Left lung (tissue), 10 donors: Measurements from ENCODE around the gene INPP4B. TPM values are rescaled to one million over a fixed set of nuclear protein-coding genes. Genes with fewer than 3 reads are reported as not detected.

Experiments
- ATAC-seq: fragments of 200-7000 bp; cut with Tn5 transposase; one replicate; pipeline ENCODE4 v1.9.1; 2020; ENCODE audit warnings: moderate library complexity
- DNase-seq, 4 donors: peaks; one replicate each; pipeline ENCODE4 v3.0.0-alpha.2; 2013 to 2020
- H3K27ac ChIP-seq, 2 donors: fragments of 200-600 bp; sonication (generic) in 1 of 2; one replicate each; pipeline versions ENCODE4 v1.5.0 to v1.8.0; 2020 to 2021
- H3K27me3 ChIP-seq, 2 donors: fragments of 200-600 bp; sonication (generic) in 1 of 2; one replicate each; pipeline versions ENCODE4 v1.5.0 to v1.8.0; 2020 to 2021
- H3K36me3 ChIP-seq, 2 donors: fragments of 200-600 bp; sonication (generic) in 1 of 2; one replicate each; pipeline versions ENCODE4 v1.5.0 to v1.8.0; 2020 to 2021
- H3K4me1 ChIP-seq, 2 donors: fragments of 200-600 bp; one replicate each; pipeline ENCODE4 v1.8.0; 2021
- H3K4me3 ChIP-seq, 2 donors: fragments of 200-600 bp; sonication (generic) in 1 of 2; one replicate each; pipeline versions ENCODE4 v1.5.0 to v1.8.0; 2020 to 2021; ENCODE audit warnings: mild to moderate bottlenecking in 1 of 2
- H3K9me3 ChIP-seq, 2 donors: fragments of 200-600 bp; sonication (generic) in 1 of 2; one replicate each; pipeline versions ENCODE4 v1.5.0 to v1.8.0; 2020 to 2021
- intact Hi-C, 2 donors: fragments of 100-400 bp; cut with DNase I; formaldehyde crosslinking; loops; one replicate each; pipeline versions ENCODE4 v1.11.2 to v1.14.2; 2022
- polyA plus RNA-seq, 6 donors: library from polyadenylated mRNA; unstranded; fragments of 120-200 nt; gene quantifications; one replicate each; pipeline ENCODE4 v1.2.1, GENCODE V29; 2013; ENCODE audit not compliant: insufficient read length in 6 of 6
- total RNA-seq, 2 donors: library from RNA; stranded (reverse); fragmentation: NEBNext Ultra II Directional; extraction: Animal tissue kit (Norgen Biotek cat#: 25700); gene quantifications; one replicate each; pipeline ENCODE4 v1.2.1, GENCODE V29; 2021
- TF ChIP-seq, protein P1 (sequence below), 2 donors: fragments of 200-600 bp; sonication (generic) in 1 of 2; IDR thresholded peaks; one replicate each; pipeline versions ENCODE4 v1.5.0 to v1.8.0; 2021; ENCODE audit warnings: antibody characterized with exemption in 2 of 2
- donor health status: DM: no; HTN: yes; CAD: no.
- donor health status: DM: no; HTN: no; CAD: no.

The INPP4B gene
- total and polyA plus RNA-seq, 8 donors: 7.3 to 15.1 (median 11.6) TPM

DNA sequence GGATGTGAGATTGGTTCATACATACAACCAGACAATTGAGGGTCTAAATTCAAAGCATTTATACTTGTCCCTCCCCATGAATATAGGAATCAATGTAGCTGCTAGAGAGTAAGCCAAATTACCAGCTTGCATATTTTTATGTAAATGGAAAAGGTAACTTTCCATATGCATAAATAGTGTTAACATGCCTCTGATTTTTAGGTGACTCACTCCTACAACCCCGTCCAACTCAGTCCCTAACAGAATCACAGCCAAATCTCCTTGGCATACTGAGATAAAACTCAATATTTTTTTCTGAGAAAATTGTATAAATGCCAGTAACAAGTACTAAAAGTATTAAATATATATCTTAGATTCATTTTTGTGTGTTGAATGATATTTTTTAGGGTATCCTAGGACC, 67.2 kb downstream of the INPP4B start:
- H3K9me3 ChIP-seq: no peaks in the 10 kb centered on the region
- intact Hi-C loops: no loop called here
- H3K27me3 ChIP-seq: no peaks in the 10 kb centered on the region
- no peak for ATAC-seq
- H3K27ac ChIP-seq: no peak overlapping the region
- H3K4me1 ChIP-seq: no peaks in the 10 kb centered on the region
- TF ChIP-seq, protein P1, sequence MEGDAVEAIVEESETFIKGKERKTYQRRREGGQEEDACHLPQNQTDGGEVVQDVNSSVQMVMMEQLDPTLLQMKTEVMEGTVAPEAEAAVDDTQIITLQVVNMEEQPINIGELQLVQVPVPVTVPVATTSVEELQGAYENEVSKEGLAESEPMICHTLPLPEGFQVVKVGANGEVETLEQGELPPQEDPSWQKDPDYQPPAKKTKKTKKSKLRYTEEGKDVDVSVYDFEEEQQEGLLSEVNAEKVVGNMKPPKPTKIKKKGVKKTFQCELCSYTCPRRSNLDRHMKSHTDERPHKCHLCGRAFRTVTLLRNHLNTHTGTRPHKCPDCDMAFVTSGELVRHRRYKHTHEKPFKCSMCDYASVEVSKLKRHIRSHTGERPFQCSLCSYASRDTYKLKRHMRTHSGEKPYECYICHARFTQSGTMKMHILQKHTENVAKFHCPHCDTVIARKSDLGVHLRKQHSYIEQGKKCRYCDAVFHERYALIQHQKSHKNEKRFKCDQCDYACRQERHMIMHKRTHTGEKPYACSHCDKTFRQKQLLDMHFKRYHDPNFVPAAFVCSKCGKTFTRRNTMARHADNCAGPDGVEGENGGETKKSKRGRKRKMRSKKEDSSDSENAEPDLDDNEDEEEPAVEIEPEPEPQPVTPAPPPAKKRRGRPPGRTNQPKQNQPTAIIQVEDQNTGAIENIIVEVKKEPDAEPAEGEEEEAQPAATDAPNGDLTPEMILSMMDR (IDR thresholded peaks at IDR 0.05): no peak
- H3K36me3 ChIP-seq: no peaks in the 10 kb centered on the region
- H3K4me3 ChIP-seq: no peak overlapping the region
- no peak for DNase-seq

- H3K4me3 ChIP-seq: no peak overlapping the region
- TF ChIP-seq, protein P1 (IDR thresholded peaks at IDR 0.05): no peak
- ATAC-seq: no peak
- no peaks in the 10 kb centered on the region for H3K36me3 ChIP-seq
- no peaks in the 10 kb centered on the region for H3K4me1 ChIP-seq
- H3K9me3 ChIP-seq: no peaks in the 10 kb centered on the region
- no peaks in the 10 kb centered on the region for H3K27me3 ChIP-seq
- DNase-seq: no peak
- intact Hi-C loops: no loop called here
- H3K27ac ChIP-seq: no peak overlapping the region
Measured at GRCh38 chr4:142778430-142778829, 67.7 kb downstream of the INPP4B start.

GRCh38 chr4:142777045-142777743, 68.9 kb downstream of the INPP4B start:
- Histone ChIP-seq H3K4me3 (no peak overlapping the region), H3K27ac (no peak overlapping the region), H3K4me1 (no peaks in the 10 kb centered on the region), H3K27me3 (no peaks in the 10 kb centered on the region), H3K9me3 (no peaks in the 10 kb centered on the region), H3K36me3 (no peaks in the 10 kb centered on the region)
- ATAC-seq (no peak), DNase-seq (no peak)
- intact Hi-C loops: no loop called here
- TF ChIP-seq, protein P1 (IDR thresholded peaks at IDR 0.05): no peak

GRCh38 chr4:142776026-142776425, 70.1 kb downstream of the INPP4B start:
- Histone ChIP-seq H3K4me3 (no peak overlapping the region), H3K4me1 (no peaks in the 10 kb centered on the region), H3K9me3 (no peaks in the 10 kb centered on the region)

GRCh38 chr4:142773505-142773904, 72.6 kb downstream of the INPP4B start:
- no peaks in the 10 kb centered on the region for H3K4me1 ChIP-seq
- intact Hi-C loops: no loop called here
- H3K9me3 ChIP-seq: no peaks in the 10 kb centered on the region
- DNase-seq (no peak), ATAC-seq (no peak)
- H3K27ac ChIP-seq: no peak overlapping the region
- TF ChIP-seq, protein P1 (IDR thresholded peaks at IDR 0.05): no peak
- no peak overlapping the region for H3K4me3 ChIP-seq
- no peaks in the 10 kb centered on the region for H3K27me3 ChIP-seq
- no peaks in the 10 kb centered on the region for H3K36me3 ChIP-seq

More at GRCh38 chr4:142776026-142776425, 70.1 kb downstream of the INPP4B start:
- DNase-seq: no peak
- H3K27me3 ChIP-seq: no peaks in the 10 kb centered on the region
- TF ChIP-seq, protein P1 (IDR thresholded peaks at IDR 0.05): no peak
- intact Hi-C loops: no loop called here
- no peaks in the 10 kb centered on the region for H3K36me3 ChIP-seq
- no peak overlapping the region for H3K27ac ChIP-seq
- ATAC-seq: no peak
